Measurements from ENCODE around the gene CETN2.

CETN2 gene

GRCh38 chrX:152833378-152833777, 2.8 kb upstream of the CETN2 start:
- H3K79me2 ChIP-seq (ENCODE audit: control insufficient read depth, insufficient read depth, low read length, poor library complexity), result peaks cover 6% of the 10 kb centered on the region
- no peak overlapping the region for H2AK5ac ChIP-seq (ENCODE audit: low read length)
- H2BK12ac ChIP-seq (ENCODE audit: low read length), result no peak overlapping the region
- H4K91ac ChIP-seq (ENCODE audit: low read depth, low read length), result no peak overlapping the region
- no peak overlapping the region for H4K8ac ChIP-seq (ENCODE audit: low read depth, low read length)
- no peak overlapping the region for H3K23ac ChIP-seq (ENCODE audit: low read length)
- H3K36me3 ChIP-seq (ENCODE audit: control insufficient read depth in 1 of 2, insufficient read depth in 2 of 2, low read length in 2 of 2), result peaks cover 9 to 24% of the 10 kb centered on the region in 2 experiments
- peaks cover 3 to 4% of the 10 kb centered on the region in 2 experiments for H3K4me1 ChIP-seq (ENCODE audit: control insufficient read depth in 1 of 2, insufficient read depth in 2 of 2, low read length in 2 of 2)
- peaks cover 5% of the 10 kb centered on the region for H3K79me1 ChIP-seq (ENCODE audit: low read length)
- H3K27ac ChIP-seq (ENCODE audit: low read depth, low read length), result no peak overlapping the region
- WGBS (ENCODE audit: extremely low coverage, insufficient coverage, insufficient read length), result no CpG with 5 or more reads among the region's 4 CpGs
- H3K27me3 ChIP-seq (ENCODE audit: insufficient read depth, low read length), result no peaks in the 10 kb centered on the region
- H2BK120ac ChIP-seq (ENCODE audit: insufficient read depth, low read length, poor library complexity), result no peak overlapping the region
- H3K18ac ChIP-seq (ENCODE audit: low read length), result no peak overlapping the region
- no peak overlapping the region for H2AFZ ChIP-seq (ENCODE audit: insufficient read depth, low read length, poor library complexity)
- no peak overlapping the region for H3K4me2 ChIP-seq (ENCODE audit: low read length)
- H4K12ac ChIP-seq (ENCODE audit: low read depth, low read length), result no peak overlapping the region
- H3K9ac ChIP-seq (ENCODE audit: low read length), result no peak overlapping the region
- H3K9me3 ChIP-seq (ENCODE audit: insufficient read depth, low read depth, low read length), result no peaks in the 10 kb centered on the region
- no peak for DNase-seq
- H3K4ac ChIP-seq (ENCODE audit: low read depth, low read length), result peak overlapping the region; percentile 46
- H3K4me3 ChIP-seq (ENCODE audit: low read depth, low read length), result no peak overlapping the region
- H2BK5ac ChIP-seq (ENCODE audit: low read depth, low read length, poor library complexity), result no peak overlapping the region
- H3K14ac ChIP-seq (ENCODE audit: low read length), result no peak overlapping the region

DNA sequence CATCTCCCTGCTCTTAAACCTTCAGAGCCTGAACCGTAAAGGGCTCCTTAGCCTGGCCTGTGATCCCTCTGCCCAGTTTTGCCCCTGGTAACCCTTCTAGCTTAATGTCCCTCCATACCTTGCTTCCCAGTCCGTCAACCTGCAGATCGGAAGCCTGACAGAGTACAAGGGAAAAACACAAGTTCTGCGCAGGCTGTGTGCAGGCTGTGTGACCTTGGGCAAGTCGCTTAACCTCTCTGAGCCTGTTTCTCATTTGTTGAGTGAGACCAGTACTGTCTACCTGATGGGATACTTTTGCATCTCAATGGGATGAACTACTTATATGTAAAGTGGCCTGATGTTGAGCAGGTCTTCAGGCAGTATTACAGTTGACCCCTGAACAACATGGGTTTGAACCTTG, 2.0 kb upstream of the CETN2 start:
- H4K8ac ChIP-seq (ENCODE audit: low read depth, low read length), result no peak overlapping the region
- DNase-seq, result no peak
- no peak overlapping the region for H3K27ac ChIP-seq (ENCODE audit: low read depth, low read length)
- no peak overlapping the region for H3K4me3 ChIP-seq (ENCODE audit: low read depth, low read length)
- peak overlapping the region; percentile 66 for H3K4me2 ChIP-seq (ENCODE audit: low read length)
- H2AFZ ChIP-seq (ENCODE audit: insufficient read depth, low read length, poor library complexity), result no peak overlapping the region
- H3K36me3 ChIP-seq (ENCODE audit: control insufficient read depth in 1 of 2, insufficient read depth in 2 of 2, low read length in 2 of 2), result peaks cover 9 to 25% of the 10 kb centered on the region in 2 experiments
- H3K79me1 ChIP-seq (ENCODE audit: low read length), result peaks cover 5% of the 10 kb centered on the region
- H3K4me1 ChIP-seq (ENCODE audit: control insufficient read depth in 1 of 2, insufficient read depth in 2 of 2, low read length in 2 of 2), result peaks cover 3 to 4% of the 10 kb centered on the region in 2 experiments
- no peak overlapping the region for H2BK5ac ChIP-seq (ENCODE audit: low read depth, low read length, poor library complexity)
- H4K91ac ChIP-seq (ENCODE audit: low read depth, low read length), result no peak overlapping the region
- H3K9me3 ChIP-seq (ENCODE audit: insufficient read depth, low read depth, low read length), result no peaks in the 10 kb centered on the region
- H3K9ac ChIP-seq (ENCODE audit: low read length), result no peak overlapping the region
- H2BK120ac ChIP-seq (ENCODE audit: insufficient read depth, low read length, poor library complexity), result no peak overlapping the region
- H3K27me3 ChIP-seq (ENCODE audit: insufficient read depth, low read length), result no peaks in the 10 kb centered on the region
- H3K79me2 ChIP-seq (ENCODE audit: control insufficient read depth, insufficient read depth, low read length, poor library complexity), result peaks cover 6% of the 10 kb centered on the region
- no peak overlapping the region for H2AK5ac ChIP-seq (ENCODE audit: low read length)
- H2BK12ac ChIP-seq (ENCODE audit: low read length), result no peak overlapping the region
- H3K23ac ChIP-seq (ENCODE audit: low read length), result no peak overlapping the region
- H3K18ac ChIP-seq (ENCODE audit: low read length), result no peak overlapping the region
- H3K4ac ChIP-seq (ENCODE audit: low read depth, low read length), result peak overlapping the region; percentile 43
- no peak overlapping the region for H3K14ac ChIP-seq (ENCODE audit: low read length)
- WGBS (ENCODE audit: extremely low coverage, insufficient coverage, insufficient read length), result no CpG with 5 or more reads among the region's 5 CpGs
- H4K12ac ChIP-seq (ENCODE audit: low read depth, low read length), result no peak overlapping the region

DNA sequence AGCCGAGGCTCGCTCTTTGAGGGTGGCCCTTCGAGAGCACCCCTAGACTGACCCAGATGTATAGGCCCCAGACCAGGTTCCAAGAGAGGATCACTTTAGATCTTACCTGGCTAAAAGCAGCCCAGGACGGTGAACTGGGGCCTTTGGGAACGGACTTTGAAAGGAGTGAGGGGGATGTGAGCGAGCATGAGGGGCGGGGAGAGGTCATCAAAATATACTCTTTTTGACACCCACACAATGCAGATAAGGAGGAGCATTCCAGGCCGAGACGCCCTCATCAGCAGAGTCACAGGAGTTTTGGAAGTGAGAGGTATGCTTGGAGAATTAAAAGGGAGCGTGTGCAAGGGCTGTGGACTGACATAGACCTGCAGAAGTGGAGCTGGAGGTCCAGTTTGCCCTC, 834 bp upstream of the CETN2 start:
- H3K36me3 ChIP-seq (ENCODE audit: control insufficient read depth in 1 of 2, insufficient read depth in 2 of 2, low read length in 2 of 2), result peaks cover 9 to 27% of the 10 kb centered on the region in 2 experiments
- no peak overlapping the region for H2BK12ac ChIP-seq (ENCODE audit: low read length)
- WGBS (ENCODE audit: extremely low coverage, insufficient coverage, insufficient read length), result no CpG with 5 or more reads among the region's 10 CpGs

GRCh38 chrX:152824841-152825374, 5.6 kb downstream of the CETN2 start:
- Histone ChIP-seq H4K91ac (ENCODE audit: low read depth, low read length) (no peak overlapping the region), H2BK120ac (ENCODE audit: insufficient read depth, low read length, poor library complexity) (no peak overlapping the region), H3K18ac (ENCODE audit: low read length) (no peak overlapping the region), H4K8ac (ENCODE audit: low read depth, low read length) (no peak overlapping the region), H3K23ac (ENCODE audit: low read length) (no peak overlapping the region), H3K4me2 (ENCODE audit: low read length) (no peak overlapping the region), H2AFZ (ENCODE audit: insufficient read depth, low read length, poor library complexity) (no peak overlapping the region), H3K27ac (ENCODE audit: low read depth, low read length) (no peak overlapping the region), H2AK5ac (ENCODE audit: low read length) (no peak overlapping the region), H3K27me3 (ENCODE audit: insufficient read depth, low read length) (no peaks in the 10 kb centered on the region), H3K4ac (ENCODE audit: low read depth, low read length) (no peak overlapping the region), H3K36me3 (ENCODE audit: control insufficient read depth in 1 of 2, insufficient read depth in 2 of 2, low read length in 2 of 2) (peaks cover 0 to 8% of the 10 kb centered on the region in 2 experiments), H3K9ac (ENCODE audit: low read length) (no peak overlapping the region), H3K79me1 (ENCODE audit: low read length) (no peaks in the 10 kb centered on the region), H3K79me2 (ENCODE audit: control insufficient read depth, insufficient read depth, low read length, poor library complexity) (no peaks in the 10 kb centered on the region), H4K12ac (ENCODE audit: low read depth, low read length) (no peak overlapping the region), H2BK5ac (ENCODE audit: low read depth, low read length, poor library complexity) (no peak overlapping the region), H3K4me3 (ENCODE audit: low read depth, low read length) (no peak overlapping the region), H3K9me3 (ENCODE audit: insufficient read depth, low read depth, low read length) (no peaks in the 10 kb centered on the region), H2BK12ac (ENCODE audit: low read length) (no peak overlapping the region), H3K14ac (ENCODE audit: low read length) (no peak overlapping the region), H3K4me1 (ENCODE audit: control insufficient read depth in 1 of 2, insufficient read depth in 2 of 2, low read length in 2 of 2) (no peaks in the 10 kb centered on the region)
- WGBS (ENCODE audit: extremely low coverage, insufficient coverage, insufficient read length), result no CpG with 5 or more reads among the region's 7 CpGs
- no peak for DNase-seq

More for the DNA sequence above, 834 bp upstream of the CETN2 start:
- peak overlapping the region; percentile 37 for H2BK120ac ChIP-seq (ENCODE audit: insufficient read depth, low read length, poor library complexity)
- H3K79me1 ChIP-seq (ENCODE audit: low read length), result peaks cover 5% of the 10 kb centered on the region
- H3K9me3 ChIP-seq (ENCODE audit: insufficient read depth, low read depth, low read length), result no peaks in the 10 kb centered on the region
- peaks cover 3 to 4% of the 10 kb centered on the region in 2 experiments for H3K4me1 ChIP-seq (ENCODE audit: control insufficient read depth in 1 of 2, insufficient read depth in 2 of 2, low read length in 2 of 2)
- no peaks in the 10 kb centered on the region for H3K27me3 ChIP-seq (ENCODE audit: insufficient read depth, low read length)
- no peak for DNase-seq
- H3K18ac ChIP-seq (ENCODE audit: low read length), result peak overlapping the region; percentile 3
- H3K23ac ChIP-seq (ENCODE audit: low read length), result no peak overlapping the region
- peak overlapping the region; percentile 65 for H2AK5ac ChIP-seq (ENCODE audit: low read length)
- peaks cover 6% of the 10 kb centered on the region for H3K79me2 ChIP-seq (ENCODE audit: control insufficient read depth, insufficient read depth, low read length, poor library complexity)
- peak overlapping the region; percentile 52 for H2AFZ ChIP-seq (ENCODE audit: insufficient read depth, low read length, poor library complexity)
- H3K9ac ChIP-seq (ENCODE audit: low read length), result peak overlapping the region; percentile 93
- H3K4me3 ChIP-seq (ENCODE audit: low read depth, low read length), result peak overlapping the region; percentile 92
- peak overlapping the region; percentile 73 for H4K8ac ChIP-seq (ENCODE audit: low read depth, low read length)
- H4K91ac ChIP-seq (ENCODE audit: low read depth, low read length), result peak overlapping the region; percentile 82
- peak overlapping the region; percentile 74 for H4K12ac ChIP-seq (ENCODE audit: low read depth, low read length)
- peak overlapping the region; percentile 49 for H3K4ac ChIP-seq (ENCODE audit: low read depth, low read length)
- peak overlapping the region; percentile 66 for H3K4me2 ChIP-seq (ENCODE audit: low read length)
- H3K14ac ChIP-seq (ENCODE audit: low read length), result peak overlapping the region; percentile 62
- peak overlapping the region; percentile 59 for H2BK5ac ChIP-seq (ENCODE audit: low read depth, low read length, poor library complexity)
- H3K27ac ChIP-seq (ENCODE audit: low read depth, low read length), result no peak overlapping the region
